ENCODE measurements around the gene KLK5. TPM values are rescaled to one million over a fixed set of nuclear protein-coding genes. Genes with fewer than 3 reads are reported as not detected.

KLK5 gene
- polyA plus RNA-seq, 3 donors: not detected

DNA sequence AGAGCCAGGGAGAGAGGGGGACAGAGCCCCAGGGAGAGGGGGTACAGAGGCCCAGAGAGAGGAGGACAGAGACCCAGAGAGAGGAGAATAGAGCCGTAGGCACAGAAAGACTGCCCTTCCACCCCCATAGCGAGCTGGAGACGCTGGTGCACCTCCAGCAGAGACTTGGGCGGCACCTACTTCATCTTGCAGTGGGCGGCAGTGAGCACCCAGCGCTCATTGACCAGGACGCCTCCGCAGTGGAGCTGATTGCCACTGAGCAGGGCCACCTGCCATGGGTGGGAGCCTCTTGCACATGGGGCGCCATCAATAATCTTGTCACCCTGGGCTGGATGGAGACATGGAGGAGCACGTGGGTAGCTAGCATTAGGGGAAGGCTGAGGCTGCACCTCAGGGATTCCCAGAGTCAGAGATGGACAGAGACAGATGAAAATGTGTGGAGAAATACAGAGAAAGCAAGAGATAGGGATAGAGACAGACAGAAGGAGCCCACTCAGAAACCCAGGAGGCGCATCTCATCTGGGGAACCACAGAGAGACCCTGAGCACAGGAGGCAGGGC lies 28.8 kb upstream of the KLK5 start:
- TF ChIP-seq, protein P1, sequence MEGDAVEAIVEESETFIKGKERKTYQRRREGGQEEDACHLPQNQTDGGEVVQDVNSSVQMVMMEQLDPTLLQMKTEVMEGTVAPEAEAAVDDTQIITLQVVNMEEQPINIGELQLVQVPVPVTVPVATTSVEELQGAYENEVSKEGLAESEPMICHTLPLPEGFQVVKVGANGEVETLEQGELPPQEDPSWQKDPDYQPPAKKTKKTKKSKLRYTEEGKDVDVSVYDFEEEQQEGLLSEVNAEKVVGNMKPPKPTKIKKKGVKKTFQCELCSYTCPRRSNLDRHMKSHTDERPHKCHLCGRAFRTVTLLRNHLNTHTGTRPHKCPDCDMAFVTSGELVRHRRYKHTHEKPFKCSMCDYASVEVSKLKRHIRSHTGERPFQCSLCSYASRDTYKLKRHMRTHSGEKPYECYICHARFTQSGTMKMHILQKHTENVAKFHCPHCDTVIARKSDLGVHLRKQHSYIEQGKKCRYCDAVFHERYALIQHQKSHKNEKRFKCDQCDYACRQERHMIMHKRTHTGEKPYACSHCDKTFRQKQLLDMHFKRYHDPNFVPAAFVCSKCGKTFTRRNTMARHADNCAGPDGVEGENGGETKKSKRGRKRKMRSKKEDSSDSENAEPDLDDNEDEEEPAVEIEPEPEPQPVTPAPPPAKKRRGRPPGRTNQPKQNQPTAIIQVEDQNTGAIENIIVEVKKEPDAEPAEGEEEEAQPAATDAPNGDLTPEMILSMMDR (IDR thresholded peaks at IDR 0.05): no peak
- Mint-ChIP-seq H3K36me3 (no peaks in the 10 kb centered on the region), H3K9me3 (peaks cover 0 to 9% (median 2%) of the 10 kb centered on the region in 7 donors), H3K4me3 (no peak overlapping the region), H3K4me1 (no peaks in the 10 kb centered on the region), H3K27me3 (ENCODE audit: low read depth in 3 of 3) (peaks cover 31 to 50% (median 32%) of the 10 kb centered on the region in 3 donors), H3K27ac (peak overlapping the region in 1 of 7 donors; percentile 69)
- 66% methylated on average over 10 of the region's 11 CpGs for WGBS (ENCODE audit: insufficient coverage)
- H3K27ac ChIP-seq (ENCODE audit: low read depth in 1 of 2, low read length in 2 of 2): no peak overlapping the region
- H3K4me1 ChIP-seq (ENCODE audit: control insufficient read depth in 1 of 2, insufficient read depth in 2 of 2, low read length in 2 of 2): no peaks in the 10 kb centered on the region
- H2AFZ ChIP-seq (ENCODE audit: insufficient read depth, low read depth, low read length, poor library complexity, severe bottlenecking): no peak overlapping the region
- H3K36me3 ChIP-seq (replicated peaks in 1 of 2; ENCODE audit: control insufficient read depth in 1 of 2, insufficient read depth in 2 of 2, low read length in 2 of 2): no peaks in the 10 kb centered on the region
- peaks cover 0 to 7% of the 10 kb centered on the region in 2 donors for H3K27me3 ChIP-seq (ENCODE audit: control insufficient read depth in 2 of 2, insufficient read depth in 2 of 2, low read length in 2 of 2)
- H3K9ac ChIP-seq (ENCODE audit: insufficient read depth, low read length, poor library complexity, severe bottlenecking): no peak overlapping the region
- H4K20me1 ChIP-seq (ENCODE audit: insufficient read depth, low read length): no peaks in the 10 kb centered on the region
- no peaks in the 10 kb centered on the region for H3K79me2 ChIP-seq (ENCODE audit: insufficient read depth, low read length)
- DNase-seq: no peak
- intact Hi-C loops (cut with micrococcal nuclease): no loop called here
- H3K4me3 ChIP-seq (replicated peaks in 1 of 3; ENCODE audit: low read depth in 2 of 3, low read length in 3 of 3): no peak overlapping the region
- H3K4me2 ChIP-seq (replicated peaks; ENCODE audit: extremely low read depth, low read length, poor library complexity, severe bottlenecking): no peak overlapping the region
- no peaks in the 10 kb centered on the region for H3K9me3 ChIP-seq (replicated peaks in 1 of 2; ENCODE audit: control insufficient read depth in 1 of 2, insufficient read depth in 1 of 2, low read length in 2 of 2)

DNA sequence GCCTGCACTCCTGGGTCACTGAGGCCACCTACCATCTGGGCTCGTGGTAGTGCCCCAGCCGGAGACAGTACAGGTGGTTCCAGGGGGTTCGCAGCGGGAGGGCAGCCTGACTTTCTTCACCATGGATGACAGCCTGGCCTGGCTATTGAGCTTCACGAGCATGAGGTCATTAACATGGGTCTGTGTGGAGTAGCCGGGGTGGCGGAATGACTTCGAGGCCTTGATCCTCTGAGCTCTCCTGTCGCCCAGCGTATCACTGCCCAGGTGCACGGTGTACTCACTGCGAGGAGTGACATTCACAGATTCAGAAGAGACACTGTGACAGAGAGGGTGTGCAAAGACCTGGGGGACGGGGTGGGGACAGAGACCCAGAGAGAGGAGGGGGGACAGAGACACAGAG lies 27.4 kb upstream of the KLK5 start:
- no peak overlapping the region for H3K27ac Mint-ChIP-seq
- H3K4me3 ChIP-seq (replicated peaks in 1 of 3; ENCODE audit: low read depth in 2 of 3, low read length in 3 of 3): no peak overlapping the region
- H3K27me3 ChIP-seq (ENCODE audit: control insufficient read depth in 2 of 2, insufficient read depth in 2 of 2, low read length in 2 of 2): peaks cover 0 to 7% of the 10 kb centered on the region in 2 donors
- H3K9me3 Mint-ChIP-seq: peaks cover 0 to 5% (median 1%) of the 10 kb centered on the region in 7 donors
- H3K4me2 ChIP-seq (replicated peaks; ENCODE audit: extremely low read depth, low read length, poor library complexity, severe bottlenecking): no peak overlapping the region
- TF ChIP-seq, protein P1 (IDR thresholded peaks at IDR 0.05): no peak
- H3K79me2 ChIP-seq (ENCODE audit: insufficient read depth, low read length): no peaks in the 10 kb centered on the region
- peaks cover 24 to 45% (median 25%) of the 10 kb centered on the region in 3 donors for H3K27me3 Mint-ChIP-seq (ENCODE audit: low read depth in 3 of 3)
- no peaks in the 10 kb centered on the region for H3K36me3 ChIP-seq (replicated peaks in 1 of 2; ENCODE audit: control insufficient read depth in 1 of 2, insufficient read depth in 2 of 2, low read length in 2 of 2)
- no peaks in the 10 kb centered on the region for H3K4me1 ChIP-seq (ENCODE audit: control insufficient read depth in 1 of 2, insufficient read depth in 2 of 2, low read length in 2 of 2)
- H3K4me1 Mint-ChIP-seq: no peaks in the 10 kb centered on the region
- H3K4me3 Mint-ChIP-seq: no peak overlapping the region
- 81% methylated on average over 13 of the region's 13 CpGs for WGBS (ENCODE audit: insufficient coverage)
- H3K36me3 Mint-ChIP-seq: no peaks in the 10 kb centered on the region
- H4K20me1 ChIP-seq (ENCODE audit: insufficient read depth, low read length): no peaks in the 10 kb centered on the region
- H3K9ac ChIP-seq (ENCODE audit: insufficient read depth, low read length, poor library complexity, severe bottlenecking): no peak overlapping the region
- no peak overlapping the region for H3K27ac ChIP-seq (ENCODE audit: low read depth in 1 of 2, low read length in 2 of 2)
- H2AFZ ChIP-seq (ENCODE audit: insufficient read depth, low read depth, low read length, poor library complexity, severe bottlenecking): no peak overlapping the region
- intact Hi-C loops (cut with micrococcal nuclease): no loop called here
- no peaks in the 10 kb centered on the region for H3K9me3 ChIP-seq (replicated peaks in 1 of 2; ENCODE audit: control insufficient read depth in 1 of 2, insufficient read depth in 1 of 2, low read length in 2 of 2)
- DNase-seq: no peak

Measured in CD14-positive monocyte (primary cell).